ENCODE data around the gene MMP14. TPM values are rescaled to one million over a fixed set of nuclear protein-coding genes. Genes with fewer than 3 reads are reported as not detected.

Gene MMP14
- total RNA-seq, 2 experiments from 2014 or later: 2.6 to 2.9 TPM

GRCh38 chr14:22813145-22813544 is 23.2 kb upstream of the MMP14 start:
- Histone ChIP-seq H3K36me3 (ENCODE audit: insufficient read depth, low read length) (no peaks in the 10 kb centered on the region), H3K27me3 (ENCODE audit: control insufficient read depth in 1 of 2, insufficient read depth in 2 of 2, low read length in 2 of 2) (no peaks in the 10 kb centered on the region), H3K4me1 (ENCODE audit: insufficient read depth, low read length) (peaks cover 10% of the 10 kb centered on the region), H3K9me3 (ENCODE audit: control insufficient read depth in 1 of 2, insufficient read depth in 1 of 2, low read length in 2 of 2) (no peaks in the 10 kb centered on the region), H3K4me3 (ENCODE audit: low read length) (no peak overlapping the region), H3K27ac (ENCODE audit: low read depth in 1 of 2, low read length in 2 of 2) (no peak overlapping the region)
- Mint-ChIP-seq H3K4me1 (ENCODE audit: low read depth) (peaks cover 16% of the 10 kb centered on the region), H3K36me3 (ENCODE audit: low read depth) (no peaks in the 10 kb centered on the region), H3K9me3 (no peaks in the 10 kb centered on the region), H3K27me3 (no peaks in the 10 kb centered on the region), H3K4me3 (no peak overlapping the region), H3K27ac (no peak overlapping the region)
- TF ChIP-seq, protein P1, sequence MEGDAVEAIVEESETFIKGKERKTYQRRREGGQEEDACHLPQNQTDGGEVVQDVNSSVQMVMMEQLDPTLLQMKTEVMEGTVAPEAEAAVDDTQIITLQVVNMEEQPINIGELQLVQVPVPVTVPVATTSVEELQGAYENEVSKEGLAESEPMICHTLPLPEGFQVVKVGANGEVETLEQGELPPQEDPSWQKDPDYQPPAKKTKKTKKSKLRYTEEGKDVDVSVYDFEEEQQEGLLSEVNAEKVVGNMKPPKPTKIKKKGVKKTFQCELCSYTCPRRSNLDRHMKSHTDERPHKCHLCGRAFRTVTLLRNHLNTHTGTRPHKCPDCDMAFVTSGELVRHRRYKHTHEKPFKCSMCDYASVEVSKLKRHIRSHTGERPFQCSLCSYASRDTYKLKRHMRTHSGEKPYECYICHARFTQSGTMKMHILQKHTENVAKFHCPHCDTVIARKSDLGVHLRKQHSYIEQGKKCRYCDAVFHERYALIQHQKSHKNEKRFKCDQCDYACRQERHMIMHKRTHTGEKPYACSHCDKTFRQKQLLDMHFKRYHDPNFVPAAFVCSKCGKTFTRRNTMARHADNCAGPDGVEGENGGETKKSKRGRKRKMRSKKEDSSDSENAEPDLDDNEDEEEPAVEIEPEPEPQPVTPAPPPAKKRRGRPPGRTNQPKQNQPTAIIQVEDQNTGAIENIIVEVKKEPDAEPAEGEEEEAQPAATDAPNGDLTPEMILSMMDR (IDR thresholded peaks at IDR 0.05): no peak
- ChIA-PET CTCF (no interaction called here), POLR2A (interaction anchor here (1.1 kb wide), 1 partner anchor 10 kb away, joined by 4 read pairs; no protein-coding TSS in a partner anchor)
- DNase-seq (no peak), ATAC-seq (ENCODE audit: poor library complexity) (no peak)
- intact Hi-C loops (cut with DNase I, micrococcal nuclease): no loop called here

DNA sequence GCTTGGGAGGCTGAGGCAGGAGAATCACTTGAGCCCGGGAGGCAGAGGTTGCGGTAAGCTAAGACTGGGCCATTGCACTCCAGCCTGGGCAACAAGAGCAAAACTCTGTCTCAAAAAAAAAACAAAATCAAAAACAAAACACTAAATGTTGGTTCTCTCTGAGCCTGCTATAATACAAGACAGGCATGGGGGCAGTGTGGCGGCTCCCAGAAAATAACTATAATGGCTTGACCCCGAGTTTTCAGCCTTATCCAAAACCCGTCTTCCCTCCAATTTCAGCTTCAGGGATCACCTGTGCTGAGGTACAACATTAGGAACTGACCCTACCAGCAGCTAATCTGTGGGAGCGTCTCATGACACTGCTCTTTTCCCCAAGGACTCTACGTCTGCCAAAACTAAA is 22.0 kb upstream of the MMP14 start:
- Histone ChIP-seq H3K27ac (ENCODE audit: low read depth in 1 of 2, low read length in 2 of 2) (no peak overlapping the region), H3K9me3 (ENCODE audit: control insufficient read depth in 1 of 2, insufficient read depth in 1 of 2, low read length in 2 of 2) (no peaks in the 10 kb centered on the region), H3K4me1 (ENCODE audit: insufficient read depth, low read length) (peaks cover 10% of the 10 kb centered on the region), H3K27me3 (ENCODE audit: control insufficient read depth in 1 of 2, insufficient read depth in 2 of 2, low read length in 2 of 2) (no peaks in the 10 kb centered on the region), H3K4me3 (ENCODE audit: low read length) (peak overlapping the region; percentile 25), H3K36me3 (ENCODE audit: insufficient read depth, low read length) (no peaks in the 10 kb centered on the region)
- Mint-ChIP-seq H3K4me3 (no peak overlapping the region), H3K27ac (no peak overlapping the region), H3K4me1 (ENCODE audit: low read depth) (peaks cover 16% of the 10 kb centered on the region), H3K36me3 (ENCODE audit: low read depth) (no peaks in the 10 kb centered on the region), H3K27me3 (no peaks in the 10 kb centered on the region), H3K9me3 (no peaks in the 10 kb centered on the region)
- CTCF ChIA-PET: no interaction called here
- ATAC-seq (ENCODE audit: poor library complexity) (no peak), DNase-seq (no peak)
- POLR2A ChIA-PET: no interaction called here
- TF ChIP-seq, protein P1 (IDR thresholded peaks at IDR 0.05): no peak
- intact Hi-C loops (cut with DNase I, micrococcal nuclease): no loop called here

DNA sequence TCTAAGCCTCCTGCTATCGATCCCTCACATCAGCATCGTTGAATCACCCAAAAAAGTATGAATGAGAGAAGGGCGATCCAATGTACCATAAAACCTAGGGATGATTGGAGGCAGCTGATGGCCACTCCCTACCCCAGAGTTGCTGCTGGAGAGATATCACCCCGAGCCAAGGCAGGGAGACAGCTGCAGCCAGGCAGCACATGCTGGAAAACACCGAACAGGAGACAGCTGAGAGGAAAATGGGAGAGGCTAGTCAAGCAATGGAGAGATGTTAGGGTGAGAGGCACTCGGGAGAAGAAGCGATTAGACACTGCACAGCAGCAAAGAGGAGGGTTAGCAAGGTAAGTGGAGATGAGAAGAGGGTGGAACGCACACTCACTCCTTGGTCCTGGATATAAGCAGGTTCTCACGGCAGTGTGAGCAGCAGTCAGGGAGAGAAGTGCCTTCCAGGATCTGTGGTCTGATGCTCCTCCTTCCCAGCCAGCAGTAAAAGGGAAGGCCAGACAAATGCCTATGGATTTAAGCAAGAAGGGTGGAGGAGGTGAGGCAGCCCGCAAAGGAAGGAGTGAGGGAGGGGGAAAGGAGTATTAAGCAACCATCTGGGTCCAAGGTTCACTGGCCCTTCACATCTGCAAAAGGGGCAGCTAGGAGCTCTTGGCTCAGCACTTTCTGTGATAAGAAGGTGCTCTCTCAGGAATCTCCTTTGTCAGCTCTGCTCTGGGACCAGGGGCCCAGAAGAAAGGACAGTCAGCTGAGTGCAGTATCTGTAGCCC is 21.3 kb upstream of the MMP14 start, which contains the start of gene SLC7A7:
Gene SLC7A7, minus strand, starts transcription at position 495 of the 773 bp plus-strand sequence. CDS start 2,037 bp downstream, outside the sequence.
- H3K4me3 ChIP-seq (ENCODE audit: low read length): peak within 1 kb of the TSS; percentile 25
- Mint-ChIP-seq H3K27ac (no peak within 1 kb of the TSS), H3K4me1 (ENCODE audit: low read depth) (peaks cover 16% of the 10 kb centered on the region), H3K9me3 (no peaks in the 10 kb centered on the region), H3K4me3 (peak within 1 kb of the TSS; percentile 42), H3K36me3 (ENCODE audit: low read depth) (no peaks in the 10 kb centered on the region), H3K27me3 (no peaks in the 10 kb centered on the region)
- ChIA-PET POLR2A (no interaction called here), CTCF (interaction anchor here (0.6 kb wide), 1 partner anchor 244 kb away, joined by 4 read pairs; no protein-coding TSS in a partner anchor)
- TF ChIP-seq, protein P1 (IDR thresholded peaks at IDR 0.05): no peak
- H3K9me3 ChIP-seq (ENCODE audit: control insufficient read depth in 1 of 2, insufficient read depth in 1 of 2, low read length in 2 of 2): no peaks in the 10 kb centered on the region
- DNase-seq (no peak), ATAC-seq (ENCODE audit: poor library complexity) (no peak)
- H3K4me1 ChIP-seq (ENCODE audit: insufficient read depth, low read length): peaks cover 10% of the 10 kb centered on the region
- no peaks in the 10 kb centered on the region for H3K36me3 ChIP-seq (ENCODE audit: insufficient read depth, low read length)
- H3K27me3 ChIP-seq (ENCODE audit: control insufficient read depth in 1 of 2, insufficient read depth in 2 of 2, low read length in 2 of 2): no peaks in the 10 kb centered on the region
- no peak within 1 kb of the TSS for H3K27ac ChIP-seq (ENCODE audit: low read depth in 1 of 2, low read length in 2 of 2)
- intact Hi-C loops (cut with DNase I, micrococcal nuclease): no loop called here
